Suppressor macrophage treated with lipopolysaccharide for 1 hour (primary cell): ENCODE measurements around the gene NPIPB6.

Experiments used
- DNase-seq, 3 donors: peaks; one replicate each; pipeline ENCODE4 v3.0.0-alpha.2; 2020 to 2022

Gene NPIPB6

GRCh38 chr16:28297784-28298510, 65.4 kb downstream of the NPIPB6 start:
- no peak for DNase-seq

- no peak for DNase-seq
These were observed 66.0 kb downstream of the NPIPB6 start for GRCh38 chr16:28297308-28297707.

- DNase-seq: no peak
These were observed 68.0 kb downstream of the NPIPB6 start for GRCh38 chr16:28295276-28295675.

- DNase-seq: no peak
These were observed 69.1 kb downstream of the NPIPB6 start for GRCh38 chr16:28294201-28294600.

DNA sequence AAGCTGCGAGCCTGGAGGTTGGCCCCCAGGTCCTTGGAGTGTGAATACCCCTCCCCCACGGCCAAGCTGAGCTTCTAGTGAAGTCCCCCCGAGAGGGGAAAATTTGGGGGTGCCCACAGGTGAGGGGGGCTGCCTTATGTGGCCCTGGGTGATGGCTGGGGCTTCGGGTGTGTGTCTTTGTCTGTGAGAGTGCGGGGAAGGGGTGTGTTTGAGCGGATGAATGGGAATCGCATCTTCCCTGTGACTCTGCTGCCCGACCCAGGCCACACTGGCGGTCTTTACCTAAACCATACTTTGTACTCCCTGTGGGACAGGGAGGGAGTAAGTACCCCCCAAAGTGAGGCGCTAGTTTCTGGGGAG, 69.7 kb downstream of the NPIPB6 start:
- no peak for DNase-seq

DNA sequence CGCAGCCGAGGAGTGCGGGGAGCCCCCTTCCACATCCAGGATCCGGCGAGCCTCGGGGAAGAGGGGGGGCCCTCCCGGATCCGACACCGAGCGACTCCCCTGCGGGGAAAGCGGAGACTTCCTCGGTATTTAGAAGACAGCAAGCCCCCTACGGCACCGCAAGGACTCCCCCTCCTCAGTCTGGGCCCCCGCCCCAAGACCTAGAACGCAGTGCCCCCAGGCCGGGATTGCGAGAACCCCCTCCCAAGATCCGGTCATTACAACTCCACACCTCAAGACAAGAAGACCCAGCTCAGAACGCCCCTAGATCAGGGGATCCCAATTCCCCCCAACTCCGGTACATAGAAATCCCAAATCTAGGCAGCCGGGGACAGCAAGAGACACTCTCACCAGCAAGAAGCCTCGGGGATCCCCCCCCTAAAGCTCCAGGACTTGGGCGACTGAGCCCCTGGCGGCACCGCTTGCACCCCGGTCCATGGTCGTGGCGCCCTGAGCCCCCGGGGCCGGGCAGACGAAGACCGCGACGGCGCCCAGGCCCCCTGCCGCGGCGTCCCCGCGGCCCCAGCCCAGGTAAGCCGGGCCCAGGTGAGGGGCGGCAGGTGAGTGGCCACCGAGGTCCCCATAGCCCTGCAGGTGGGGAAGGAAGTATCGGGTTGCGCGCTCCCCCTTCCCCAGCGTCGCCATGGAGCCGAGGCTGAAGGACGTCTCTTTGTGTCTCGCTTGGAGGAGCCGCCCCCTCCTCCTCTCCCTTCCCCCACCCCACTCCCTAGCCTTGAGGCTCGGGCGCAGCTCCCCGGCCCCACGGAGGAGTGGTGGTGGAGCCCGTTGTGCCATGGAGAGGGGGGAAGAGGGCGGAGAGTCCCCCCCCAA, 70.3 kb downstream of the NPIPB6 start:
- DNase-seq: no peak
